GM18520 (cell line): Measurements from ENCODE around the gene TMEM50B.
"Not testable (repeated sequence)": the region's sequence is repeated elsewhere in the genome, so short reads cannot be mapped to it uniquely, and the experiment has no call there.

Source experiments
- ATAC-seq: cut with Tn5 transposase; IDR thresholded peaks from one replicate; pipeline ENCODE4 v1.9.1; 2021; ENCODE audit not compliant: unreplicated experiment

The TMEM50B gene

DNA sequence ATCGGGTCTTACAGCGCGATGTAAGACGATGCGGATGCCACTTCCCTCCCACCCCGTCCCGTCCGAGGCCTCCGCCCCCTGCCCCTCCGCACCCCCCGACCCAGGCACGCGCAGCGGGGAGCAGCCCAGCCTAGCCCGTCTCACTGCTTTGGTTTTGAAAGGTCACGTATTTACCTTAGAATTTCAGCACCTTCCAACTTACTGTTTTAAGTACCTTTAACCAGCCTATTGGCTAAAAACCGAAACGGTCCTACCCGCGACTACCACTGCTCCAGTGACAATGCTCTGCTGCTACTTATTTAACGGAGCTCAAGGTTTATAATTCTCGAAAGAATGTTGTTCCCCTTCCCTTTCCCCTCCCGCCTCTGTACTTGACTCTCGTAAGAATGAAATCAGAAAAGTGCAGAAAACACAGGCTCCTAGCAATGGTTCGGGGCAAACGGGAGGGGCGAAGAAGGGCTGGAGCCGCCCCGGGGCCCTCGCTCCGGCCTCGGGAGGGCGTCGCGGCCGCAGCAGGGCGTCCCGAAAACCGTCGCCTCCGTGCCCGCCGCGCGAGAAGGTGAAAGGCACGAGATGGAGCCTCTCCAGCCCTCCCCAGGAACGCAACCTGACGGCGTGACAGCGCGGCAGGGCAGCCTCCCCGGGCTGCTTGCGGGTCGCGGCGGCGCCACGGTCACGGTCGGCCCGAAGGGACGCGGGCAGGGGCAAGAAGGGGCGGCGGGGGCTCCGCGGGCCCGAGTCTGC, 667 bp downstream of the TMEM50B start:
- ATAC-seq: peak; percentile 8

- no peak for ATAC-seq
These were observed 1.6 kb downstream of the TMEM50B start for GRCh38 chr21:33478182-33478581.

DNA sequence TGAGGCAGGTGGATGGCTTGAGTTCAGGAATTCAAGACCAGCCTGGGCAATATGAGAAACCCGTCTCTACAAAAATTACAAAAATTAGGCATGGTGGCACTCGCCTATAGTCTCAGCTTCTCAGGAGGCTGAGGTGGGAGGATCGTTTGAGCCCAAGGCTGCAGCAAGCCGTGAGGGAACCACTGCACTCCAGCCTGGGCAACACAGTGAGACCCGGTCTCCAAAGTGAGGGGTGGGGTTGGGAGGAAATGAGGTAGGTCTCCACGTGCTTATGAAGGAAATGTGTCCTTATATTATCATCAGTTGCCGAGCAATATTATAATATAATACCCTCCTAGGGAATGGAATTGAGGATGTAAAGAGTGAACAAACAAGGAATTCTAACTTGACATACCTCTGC, 2.7 kb downstream of the TMEM50B start:
- ATAC-seq: no peak

DNA sequence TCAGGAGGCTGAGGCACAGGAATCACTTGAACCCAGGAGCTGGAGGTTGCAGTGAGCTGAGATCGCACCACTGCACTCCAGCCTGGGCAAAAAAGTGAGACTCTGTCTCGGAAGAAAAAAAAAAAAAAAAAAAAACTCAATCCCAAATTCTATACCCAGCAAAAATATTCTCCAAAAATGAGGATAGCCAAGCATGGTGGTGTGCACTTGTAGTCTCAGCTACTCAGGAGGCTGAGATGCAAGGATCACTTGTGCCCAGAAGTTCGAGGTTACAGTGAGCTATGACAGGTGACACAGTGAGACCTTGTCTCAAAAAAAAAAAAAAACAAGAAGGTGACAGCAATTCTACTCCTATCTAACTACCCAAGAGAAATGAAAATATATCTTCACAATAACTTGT, 6.4 kb downstream of the TMEM50B start:
- no peak for ATAC-seq

- no peak for ATAC-seq
These were observed 9.1 kb downstream of the TMEM50B start for GRCh38 chr21:33470701-33471100.

DNA sequence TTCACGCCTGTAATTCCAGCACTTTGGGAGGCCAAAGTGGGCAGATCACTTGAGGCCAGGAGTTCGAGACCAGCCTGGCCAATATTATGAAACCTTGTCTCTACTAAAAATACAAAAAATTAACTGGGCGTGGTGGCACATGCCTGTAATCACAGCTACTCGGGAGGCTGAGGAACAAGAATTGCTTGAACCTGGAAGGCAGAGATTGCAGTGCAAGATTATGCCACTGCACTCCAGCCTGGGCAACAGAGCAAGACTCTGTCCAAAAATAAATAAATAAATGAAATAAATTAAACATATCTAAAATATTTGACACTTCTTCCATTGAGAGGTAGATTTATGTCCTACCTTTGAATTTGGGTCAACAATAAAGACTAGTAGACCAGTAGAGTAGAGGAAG, 10.6 kb downstream of the TMEM50B start:
- ATAC-seq: not testable (repeated sequence)

DNA sequence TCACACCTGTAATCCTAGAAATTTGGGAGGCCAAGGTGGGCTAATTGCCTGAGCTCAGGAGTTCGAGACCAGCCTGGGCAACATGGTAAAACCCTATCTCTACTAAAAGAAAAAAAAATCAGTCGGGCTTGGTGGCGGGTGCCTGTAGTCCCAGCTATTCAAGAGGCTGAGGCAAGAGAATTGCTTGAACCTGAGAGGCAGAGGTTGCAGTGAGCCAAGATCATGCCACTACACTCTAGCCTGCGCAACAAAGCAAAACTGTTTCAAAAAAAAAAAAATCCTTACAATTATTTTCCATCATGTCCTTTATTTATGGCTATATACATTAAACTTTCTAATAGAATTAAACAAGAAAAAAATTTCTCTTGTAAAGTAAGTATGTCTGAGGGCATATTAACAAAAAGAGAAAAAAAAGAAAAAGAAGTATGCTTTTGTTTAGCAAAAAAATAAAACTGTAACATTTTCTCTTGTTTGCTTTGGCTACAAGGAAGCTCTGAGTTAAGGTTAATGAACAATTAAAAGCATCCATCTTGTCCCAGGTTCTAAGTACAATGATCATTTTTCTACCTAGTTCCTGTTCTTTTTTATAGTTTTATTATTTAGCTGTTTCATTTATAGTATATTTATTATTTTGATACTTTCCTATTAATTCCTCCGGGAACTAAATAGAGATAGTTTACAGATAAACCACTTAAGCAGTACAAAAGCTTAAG, 18.1 kb downstream of the TMEM50B start:
- ATAC-seq: no peak

DNA sequence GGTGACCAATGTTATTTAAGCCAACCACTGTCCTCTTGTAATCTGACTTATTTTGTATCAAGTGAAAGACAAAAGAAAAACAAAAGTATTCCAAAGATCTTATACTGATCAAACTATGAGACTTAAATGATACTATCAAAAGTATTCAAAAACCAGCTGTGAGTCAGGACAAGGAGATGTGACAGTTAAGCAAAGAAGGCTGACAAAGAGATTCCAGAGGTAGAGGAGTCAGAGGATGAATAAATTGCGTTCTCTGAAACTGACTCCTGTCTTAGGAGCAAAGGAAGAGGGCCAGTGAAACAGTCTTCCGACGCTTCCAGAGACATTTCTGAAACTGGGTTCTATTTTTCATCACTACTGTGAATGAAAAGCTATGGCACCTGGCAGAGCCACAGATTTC, 20.9 kb downstream of the TMEM50B start:
- no peak for ATAC-seq

- ATAC-seq: no peak
These were observed 23.9 kb downstream of the TMEM50B start for GRCh38 chr21:33455686-33456446.

DNA sequence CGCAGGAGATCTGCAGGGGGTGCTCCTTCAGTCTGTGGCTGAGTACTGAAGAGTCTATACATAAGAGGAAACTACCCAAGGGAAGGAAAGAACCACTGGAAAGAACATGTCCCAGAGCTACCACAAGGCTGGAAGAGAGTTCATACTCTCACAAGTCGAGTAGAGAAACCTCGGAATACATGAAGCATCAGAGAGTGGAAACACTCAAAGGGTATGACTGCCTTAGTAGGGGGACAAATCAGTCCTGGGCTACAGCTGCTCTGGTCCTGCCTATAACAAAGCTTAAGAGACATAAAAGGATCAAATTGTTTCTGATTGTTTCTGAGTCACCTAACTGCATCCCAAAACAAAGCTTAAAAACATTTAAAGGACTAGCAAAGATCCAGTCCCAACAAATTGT, 27.4 kb downstream of the TMEM50B start:
- no peak for ATAC-seq

- ATAC-seq: no peak
These were observed 28.1 kb downstream of the TMEM50B start for GRCh38 chr21:33451634-33452071.

GRCh38 chr21:33449616-33450015, 30.2 kb downstream of the TMEM50B start:
- ATAC-seq: no peak

DNA sequence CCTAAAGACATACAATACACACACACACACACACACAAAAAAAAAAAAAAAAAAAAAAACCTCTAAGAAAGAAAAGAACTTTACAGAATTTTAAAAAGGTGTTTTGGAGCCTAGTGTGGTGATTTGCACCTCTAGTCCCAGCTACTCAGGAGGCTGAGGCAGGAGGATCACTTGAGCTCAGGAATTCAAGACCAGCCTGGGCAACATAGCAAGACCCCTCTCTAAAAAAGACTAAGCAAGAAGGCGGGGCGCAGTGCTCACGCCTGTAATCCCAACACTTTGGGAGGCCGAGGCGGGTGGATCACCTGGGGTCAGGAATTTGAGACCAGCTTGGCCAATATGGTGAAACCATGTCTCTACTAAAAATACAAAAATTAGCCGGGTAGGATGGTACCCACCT, 33.2 kb downstream of the TMEM50B start:
- ATAC-seq: not testable (repeated sequence)

DNA sequence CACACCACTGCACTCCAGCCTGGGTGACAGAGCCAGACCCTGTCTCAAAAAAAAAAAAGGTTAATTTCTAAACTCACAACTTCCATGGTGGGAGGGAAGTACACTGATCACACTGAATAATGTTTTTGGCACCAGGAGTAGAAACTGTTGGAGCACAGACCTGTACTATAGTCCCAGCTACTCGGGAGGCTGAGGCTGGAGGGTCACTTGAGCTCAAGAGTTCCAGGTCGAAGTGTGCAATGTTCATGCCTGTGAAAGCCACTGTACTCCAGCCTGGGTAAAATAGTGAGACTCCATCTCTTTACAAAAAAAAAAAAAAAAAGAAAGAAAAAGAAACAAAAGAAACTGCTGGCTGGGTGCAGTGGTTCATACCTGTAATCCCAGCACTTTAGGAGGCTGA, 35.3 kb downstream of the TMEM50B start:
- ATAC-seq: no peak

DNA sequence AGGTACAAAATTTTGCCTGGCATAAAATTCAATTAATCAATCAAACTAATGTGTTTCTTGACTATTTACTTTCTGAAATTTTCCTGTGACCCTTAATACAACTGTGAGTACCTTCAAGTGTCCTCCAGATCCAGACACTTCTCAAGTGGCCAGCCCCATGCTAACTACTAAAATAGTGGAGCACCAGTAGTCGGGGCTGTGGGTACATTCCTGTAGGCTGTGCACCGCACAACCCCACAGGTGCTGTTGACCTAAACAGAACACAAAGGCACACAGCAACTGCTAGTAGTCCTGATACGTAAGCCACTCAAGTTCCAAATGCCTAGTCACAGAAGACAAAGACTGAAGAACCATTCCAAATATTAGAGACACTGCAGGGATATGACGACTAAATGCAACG, 36.6 kb downstream of the TMEM50B start:
- no peak for ATAC-seq

DNA sequence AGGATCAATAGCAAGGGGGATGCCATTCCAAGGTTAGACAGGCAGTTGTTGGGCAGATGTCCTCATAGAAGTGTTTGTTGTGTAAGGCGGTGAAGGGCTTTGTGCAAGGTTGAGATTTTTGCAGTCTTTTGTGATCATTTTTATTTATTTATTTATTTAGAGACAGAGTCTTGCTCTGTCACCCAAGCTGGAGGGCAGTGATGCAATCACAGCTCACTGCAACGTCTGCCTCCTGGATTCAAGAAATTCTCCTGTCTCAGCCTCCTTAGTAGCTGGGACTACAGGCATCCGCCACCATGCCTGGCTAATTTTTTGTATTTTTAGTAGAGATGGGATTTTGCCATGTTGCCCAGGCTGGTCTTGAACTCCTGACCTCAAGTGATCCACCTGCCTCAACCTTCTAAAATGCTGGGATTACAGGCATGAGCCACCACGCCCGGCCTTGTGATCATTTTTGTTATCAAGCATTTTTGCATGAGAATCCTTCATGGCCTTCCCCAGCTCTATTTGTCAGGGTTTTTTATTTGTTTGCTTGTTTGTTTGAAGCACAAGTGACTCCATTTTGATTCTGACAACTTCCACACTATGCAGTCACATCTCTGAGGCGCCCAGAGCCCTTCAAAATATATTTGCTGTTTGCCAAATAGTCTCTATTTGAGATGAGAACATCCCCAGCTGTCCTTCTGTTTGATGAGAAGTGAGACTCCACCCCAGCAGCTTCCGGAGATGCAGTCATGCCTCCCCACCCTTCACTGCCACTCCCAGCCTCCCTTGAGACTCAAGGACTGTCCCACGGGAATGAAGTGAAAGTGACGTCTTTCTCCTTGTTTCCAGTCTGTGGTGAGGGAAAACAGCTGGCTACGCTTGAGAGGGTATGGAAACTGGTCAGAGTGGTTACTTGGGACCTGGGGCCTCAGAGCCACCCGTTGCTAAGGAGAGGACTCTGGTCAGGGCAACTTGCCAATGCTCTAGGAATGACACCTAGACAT, 38.0 kb downstream of the TMEM50B start:
- no peak for ATAC-seq

- no peak for ATAC-seq
These were observed 42.6 kb downstream of the TMEM50B start for GRCh38 chr21:33437140-33437539.

DNA sequence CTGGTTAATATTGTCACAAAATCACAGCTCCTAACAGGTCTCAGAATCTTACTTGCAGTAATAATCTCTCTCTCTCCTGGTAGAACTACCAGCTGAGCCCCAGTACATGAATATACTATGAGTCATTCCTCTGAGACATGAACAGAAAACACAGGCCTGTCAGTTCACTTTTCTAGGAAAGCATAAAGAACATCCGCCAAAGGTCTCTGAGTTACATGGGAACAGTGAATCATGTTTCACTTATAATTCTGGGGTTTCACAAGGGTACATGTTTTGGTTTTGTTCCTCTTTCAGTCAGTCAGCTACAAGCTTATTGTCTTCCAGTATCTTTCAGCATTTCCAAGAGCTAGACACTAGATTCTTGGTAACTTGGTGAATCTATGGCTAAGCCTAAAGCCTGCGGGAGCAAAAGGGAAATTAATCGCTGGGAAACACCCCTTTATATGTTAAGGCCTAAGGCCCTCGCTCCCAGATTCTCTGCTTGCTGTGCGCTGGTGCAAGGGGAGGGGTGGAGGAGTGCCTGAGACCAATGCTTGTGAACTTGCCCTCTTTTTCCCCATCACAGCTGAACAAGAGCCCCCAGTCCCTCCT, 44.9 kb downstream of the TMEM50B start:
- ATAC-seq: peak; percentile 86

GRCh38 chr21:33433425-33434114, 46.2 kb downstream of the TMEM50B start:
- ATAC-seq: no peak

DNA sequence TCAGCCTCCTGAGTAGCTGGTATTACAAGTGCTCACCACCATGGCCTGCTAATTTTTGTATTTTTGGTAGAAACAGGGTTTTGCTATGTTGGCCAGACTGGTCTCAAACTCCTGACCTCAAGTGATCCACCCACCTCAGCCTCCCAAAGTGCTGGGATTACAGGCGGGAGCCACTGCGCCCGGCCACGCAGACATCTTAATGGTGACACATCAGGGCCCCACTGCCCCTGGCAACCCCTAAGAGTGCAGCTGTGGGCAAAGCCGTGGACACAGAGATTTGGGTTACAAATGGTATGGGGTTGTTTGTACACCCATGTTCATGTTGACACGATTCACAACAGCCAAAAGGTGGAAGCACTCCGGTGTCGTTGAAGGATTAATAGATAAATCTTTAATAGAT, 46.8 kb downstream of the TMEM50B start:
- ATAC-seq: no peak
